Epithelial cell of prostate (primary cell): ENCODE results near the gene PKM.

Experiments
- DNase-seq: peaks from one replicate; pipeline ENCODE4 v3.0.0-alpha.2; 2011; ENCODE audit warnings: low read depth, low spot score
- H3K27ac ChIP-seq: fragments of 450-650 bp; 2 replicates; pipeline ENCODE4 v1.5.1; 2017; ENCODE audit warnings: mild to moderate bottlenecking

PKM gene

DNA sequence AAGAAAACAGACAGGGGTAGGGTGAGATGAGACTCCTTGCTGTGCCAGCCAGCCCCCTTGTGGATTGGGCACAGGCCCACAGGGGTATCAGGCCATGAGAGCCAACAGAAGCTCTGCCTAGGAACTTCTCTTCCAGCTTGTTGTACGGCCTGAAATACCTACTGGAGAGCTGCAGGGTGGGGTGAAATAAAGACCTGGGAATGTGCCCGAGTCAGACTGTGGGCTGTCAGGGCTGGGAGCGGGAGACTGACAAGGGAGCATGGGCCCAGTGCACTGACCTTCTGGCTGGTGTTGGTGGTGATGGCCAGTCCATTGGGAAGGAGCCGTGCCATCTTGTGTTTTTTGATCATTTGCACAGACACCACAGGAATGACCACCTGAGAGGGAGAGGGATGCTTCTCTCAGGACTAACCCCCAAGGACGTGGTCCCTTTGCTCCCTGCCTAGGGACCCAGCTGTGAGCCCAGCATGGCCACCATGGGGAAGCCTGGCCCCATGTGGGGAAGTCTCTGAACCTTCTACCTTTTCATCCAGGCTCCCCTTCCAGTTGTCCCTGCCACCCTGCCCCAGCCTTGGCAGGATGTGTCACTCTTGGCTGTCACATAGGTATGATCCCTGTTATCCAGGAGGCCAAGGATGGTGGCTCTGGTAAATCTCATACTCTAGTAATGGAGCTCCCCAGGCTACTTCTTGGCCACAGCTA, 64.1 kb downstream of the PKM start:
- DNase-seq = no peak

DNA sequence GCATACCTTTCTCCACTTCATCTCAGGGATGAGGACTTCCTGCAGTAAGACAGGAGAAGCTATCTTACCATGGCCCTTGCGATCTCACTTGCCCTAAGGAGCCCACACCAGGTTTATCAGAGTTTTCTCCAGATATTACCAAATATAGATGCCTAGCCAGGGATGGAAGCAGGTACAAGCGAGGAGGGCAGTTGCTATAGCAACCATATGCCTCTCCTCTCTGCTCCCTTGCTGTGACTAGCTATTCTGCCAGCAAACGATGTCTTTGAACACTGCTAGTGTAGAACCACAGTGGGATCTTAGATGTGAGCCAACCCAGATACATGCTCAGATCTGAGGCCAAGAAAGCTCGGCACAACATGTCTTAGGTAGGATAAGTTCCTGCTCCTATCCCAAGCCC, 67.3 kb downstream of the PKM start:
- H3K27ac ChIP-seq = no peak overlapping the region
- no peak for DNase-seq

More for the DNA sequence above, 64.1 kb downstream of the PKM start:
- no peak overlapping the region for H3K27ac ChIP-seq

- H3K27ac ChIP-seq = no peak overlapping the region
- no peak for DNase-seq
These were observed 68.4 kb downstream of the PKM start for GRCh38 chr15:72162569-72162968.

DNA sequence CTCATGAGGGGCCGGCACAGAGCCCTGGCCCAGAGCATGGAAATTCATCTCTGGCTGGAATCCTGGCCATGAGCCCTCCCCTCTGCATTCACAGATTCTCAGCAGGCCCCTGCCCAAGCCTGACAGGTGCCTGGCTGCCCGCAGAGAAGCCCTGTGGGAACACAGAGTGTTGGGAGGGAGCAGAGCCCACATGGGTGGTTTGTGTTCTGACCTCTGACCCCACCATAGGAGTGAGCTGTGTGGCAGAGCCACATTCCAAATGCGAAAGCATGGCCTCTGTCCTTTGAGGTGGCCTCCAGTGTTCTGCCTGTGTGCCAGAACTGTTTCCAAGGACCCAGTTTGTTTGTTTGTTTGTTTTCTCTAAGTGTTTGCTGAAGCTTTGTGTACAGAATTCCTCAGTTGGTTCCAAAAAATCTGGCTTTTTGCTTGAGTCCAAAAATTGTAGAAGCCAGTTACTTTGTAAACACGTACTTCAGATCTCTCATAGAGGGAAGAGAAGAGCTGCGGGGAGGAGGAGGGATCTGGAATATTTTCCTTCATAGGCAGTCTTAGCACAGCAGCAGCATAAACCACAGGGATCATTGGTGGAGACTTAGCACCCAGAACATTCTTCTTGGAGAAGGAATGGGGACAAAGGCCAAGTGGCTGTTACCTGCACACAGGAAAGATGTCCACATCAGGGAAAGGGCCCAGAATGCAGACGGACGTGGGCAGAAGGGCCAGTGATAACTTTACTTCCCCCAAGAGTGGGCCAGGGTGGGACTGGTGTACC, 69.4 kb downstream of the PKM start:
- DNase-seq = no peak
- H3K27ac ChIP-seq = no peak overlapping the region

GRCh38 chr15:72160696-72161245, 70.2 kb downstream of the PKM start:
- H3K27ac ChIP-seq = no peak overlapping the region
- DNase-seq = no peak

- no peak for DNase-seq
- no peak overlapping the region for H3K27ac ChIP-seq
These were observed 74.1 kb downstream of the PKM start for GRCh38 chr15:72156928-72157327.

GRCh38 chr15:72155635-72156616, 75.1 kb downstream of the PKM start:
- peak overlapping the region; percentile 48 for H3K27ac ChIP-seq
- DNase-seq = no peak

DNA sequence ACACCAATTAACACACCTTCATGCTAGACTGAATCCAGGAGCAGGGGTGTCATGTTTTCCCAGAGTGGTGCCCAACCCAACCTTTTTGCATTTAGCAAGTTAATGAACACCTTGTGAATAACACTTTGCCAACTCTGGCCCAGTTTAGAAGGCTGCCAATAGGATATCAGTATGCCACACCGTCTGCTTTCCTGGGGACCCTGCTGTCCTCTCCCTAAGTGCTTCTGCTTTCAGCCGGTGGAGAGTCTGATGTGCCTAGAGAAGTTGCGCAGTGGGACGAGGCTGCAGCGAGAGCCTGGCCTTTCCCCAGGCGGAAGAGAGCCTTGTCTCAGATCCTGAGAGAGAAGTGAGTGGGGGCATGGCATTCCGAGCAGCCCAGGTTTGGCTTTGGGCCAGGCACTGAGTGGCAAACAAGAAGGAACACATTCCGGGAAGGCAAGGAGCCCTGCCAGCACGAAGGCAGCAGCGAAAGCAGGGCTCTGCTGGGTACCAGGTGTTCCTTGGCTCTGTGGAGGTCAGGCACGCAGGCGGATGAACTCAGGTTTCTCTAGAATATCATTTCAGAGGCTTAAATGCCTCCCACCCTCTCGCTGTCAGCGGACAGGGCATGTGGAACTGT, 75.9 kb downstream of the PKM start:
- peak overlapping the region; percentile 48 for H3K27ac ChIP-seq
- peak; percentile 39 for DNase-seq

DNA sequence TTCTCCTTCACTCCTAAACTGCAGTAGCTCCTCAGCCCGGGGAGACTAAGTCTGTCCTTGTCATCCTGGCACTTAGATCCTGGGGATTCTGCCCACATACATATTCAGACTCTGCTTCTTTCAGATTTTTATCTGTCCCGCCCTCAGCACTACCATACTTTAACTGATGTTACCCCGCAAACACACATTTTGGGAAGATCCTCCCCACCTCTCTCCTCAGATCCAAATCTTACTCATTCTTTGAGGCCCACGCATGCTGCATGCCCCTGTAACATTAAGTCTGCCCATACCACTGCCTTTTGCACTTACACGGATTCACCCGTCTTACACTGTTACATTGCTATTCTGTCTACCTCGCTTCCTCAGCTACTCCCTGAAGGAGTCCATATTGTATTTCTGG, 76.7 kb downstream of the PKM start:
- DNase-seq = no peak
- no peak overlapping the region for H3K27ac ChIP-seq

- DNase-seq = no peak
- H3K27ac ChIP-seq = no peak overlapping the region
These were observed 77.6 kb downstream of the PKM start for GRCh38 chr15:72153269-72154000.
